NOMO-1 treated with dmso at 0.1 percent for 144 hours (cell line): ENCODE measurements around the gene SIGLEC11.
"Not testable (repeated sequence)": the region's sequence is repeated elsewhere in the genome, so short reads cannot be mapped to it uniquely, and the experiment has no call there.

Experiments
- DNase-seq: peaks from one replicate; lab custom pipeline; 2025; ENCODE audit not compliant: unreplicated experiment; lab: John Stamatoyannopoulos, UW

The SIGLEC11 gene, protein sequence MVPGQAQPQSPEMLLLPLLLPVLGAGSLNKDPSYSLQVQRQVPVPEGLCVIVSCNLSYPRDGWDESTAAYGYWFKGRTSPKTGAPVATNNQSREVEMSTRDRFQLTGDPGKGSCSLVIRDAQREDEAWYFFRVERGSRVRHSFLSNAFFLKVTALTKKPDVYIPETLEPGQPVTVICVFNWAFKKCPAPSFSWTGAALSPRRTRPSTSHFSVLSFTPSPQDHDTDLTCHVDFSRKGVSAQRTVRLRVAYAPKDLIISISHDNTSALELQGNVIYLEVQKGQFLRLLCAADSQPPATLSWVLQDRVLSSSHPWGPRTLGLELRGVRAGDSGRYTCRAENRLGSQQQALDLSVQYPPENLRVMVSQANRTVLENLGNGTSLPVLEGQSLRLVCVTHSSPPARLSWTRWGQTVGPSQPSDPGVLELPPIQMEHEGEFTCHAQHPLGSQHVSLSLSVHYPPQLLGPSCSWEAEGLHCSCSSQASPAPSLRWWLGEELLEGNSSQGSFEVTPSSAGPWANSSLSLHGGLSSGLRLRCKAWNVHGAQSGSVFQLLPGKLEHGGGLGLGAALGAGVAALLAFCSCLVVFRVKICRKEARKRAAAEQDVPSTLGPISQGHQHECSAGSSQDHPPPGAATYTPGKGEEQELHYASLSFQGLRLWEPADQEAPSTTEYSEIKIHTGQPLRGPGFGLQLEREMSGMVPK

DNA sequence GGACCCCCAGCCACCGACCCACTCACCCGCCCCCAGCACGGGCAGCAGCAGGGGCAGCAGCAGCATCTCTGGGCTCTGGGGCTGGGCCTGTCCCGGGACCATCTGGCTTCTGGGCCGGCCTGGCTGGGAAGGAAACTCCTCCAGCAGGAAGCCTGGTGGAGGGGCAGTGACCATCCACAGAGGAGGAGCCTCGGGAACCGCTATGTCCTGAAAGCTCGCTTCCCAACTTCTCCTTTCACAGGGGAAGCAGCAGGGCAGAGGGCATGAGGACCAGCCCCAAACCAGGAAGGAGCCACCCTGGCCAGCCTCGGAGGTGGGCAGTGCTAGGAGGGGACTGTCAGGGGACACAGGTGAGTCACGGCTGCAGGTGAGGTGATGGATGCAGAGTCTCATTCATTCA is at the start of gene SIGLEC11:
Gene SIGLEC11 (minus strand): TSS at position 193 of the 400 bp plus-strand sequence. CDS start 91 bp downstream, at position 102.
- DNase-seq = not testable (repeated sequence)

DNA sequence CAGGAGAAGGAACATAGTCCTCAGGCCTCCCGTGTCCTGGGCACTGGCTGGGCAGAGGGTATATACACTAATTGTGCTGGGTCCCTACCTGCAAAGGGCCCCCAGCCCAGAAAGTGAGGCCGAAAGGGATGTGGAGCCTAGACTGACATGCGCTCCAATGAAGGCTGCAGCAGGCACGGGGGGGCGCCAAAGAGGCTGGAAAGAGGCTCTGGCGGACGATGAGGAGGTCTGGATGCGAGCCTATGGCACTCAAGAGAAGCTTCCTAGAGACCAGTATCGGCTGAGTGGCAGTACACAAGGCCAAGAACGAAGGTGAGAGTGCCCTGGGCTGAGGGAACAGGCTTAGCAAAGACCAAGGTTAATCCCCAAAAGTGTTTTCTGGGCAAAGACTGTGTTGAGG is 47.6 kb upstream of the SIGLEC11 start:
- no peak for DNase-seq

DNA sequence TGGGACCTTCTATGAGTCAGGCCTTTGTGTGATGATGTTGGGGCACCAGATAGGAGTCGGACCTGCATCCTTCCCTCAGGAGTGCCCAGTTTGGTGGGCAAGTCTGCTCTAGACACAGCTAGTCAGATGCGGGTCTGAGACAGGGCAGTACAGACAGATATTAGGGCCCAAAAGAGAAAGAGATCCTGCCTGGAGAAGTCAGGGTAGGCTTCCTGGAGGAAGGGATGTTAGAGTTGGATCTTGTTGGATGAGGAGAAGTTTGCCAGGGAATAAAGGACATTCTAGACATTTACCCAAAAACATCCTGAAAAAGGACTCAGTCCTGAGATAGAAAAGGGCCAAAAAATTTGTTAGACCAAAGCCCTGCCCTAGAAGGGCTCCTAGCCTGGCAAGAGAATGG is 47.0 kb upstream of the SIGLEC11 start:
- DNase-seq = no peak

DNA sequence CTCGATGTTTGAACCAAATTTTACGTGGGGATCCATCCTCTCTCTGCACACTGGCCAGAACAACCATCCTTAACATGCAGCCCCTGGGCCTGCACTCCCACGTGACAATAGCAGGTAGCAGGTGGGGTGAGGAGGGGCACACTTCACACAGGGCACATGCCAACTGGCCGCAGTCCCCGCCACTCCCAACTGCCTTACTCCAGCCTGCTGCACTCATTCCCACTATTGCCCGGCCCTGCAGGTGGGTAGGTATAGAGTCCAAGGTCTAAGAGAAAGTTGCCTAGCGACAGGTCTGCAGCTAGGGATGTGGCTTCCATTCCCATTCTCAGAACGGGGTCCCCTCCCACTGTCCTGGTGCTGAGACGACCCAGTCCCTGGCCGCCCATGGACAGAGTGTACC is 46.2 kb upstream of the SIGLEC11 start:
- DNase-seq = no peak

DNA sequence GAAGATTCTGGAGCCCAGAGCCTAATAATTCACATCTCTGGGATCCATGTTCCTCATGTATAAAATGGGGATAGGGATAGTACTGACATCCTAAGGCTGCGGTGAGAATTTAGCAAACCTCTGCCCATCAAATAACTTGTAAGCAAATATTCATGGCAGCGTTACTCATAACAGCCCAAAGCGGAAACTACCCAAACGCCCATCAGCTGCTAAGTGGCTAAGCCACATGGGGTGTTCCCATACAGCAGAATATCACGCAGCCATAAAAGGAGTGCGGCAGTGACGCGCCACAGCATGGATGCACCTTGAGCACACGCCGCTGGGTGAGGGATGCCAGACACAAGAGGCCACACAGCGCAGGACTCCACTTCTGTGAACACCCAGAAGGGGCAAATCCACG is 44.5 kb upstream of the SIGLEC11 start:
- DNase-seq = no peak

DNA sequence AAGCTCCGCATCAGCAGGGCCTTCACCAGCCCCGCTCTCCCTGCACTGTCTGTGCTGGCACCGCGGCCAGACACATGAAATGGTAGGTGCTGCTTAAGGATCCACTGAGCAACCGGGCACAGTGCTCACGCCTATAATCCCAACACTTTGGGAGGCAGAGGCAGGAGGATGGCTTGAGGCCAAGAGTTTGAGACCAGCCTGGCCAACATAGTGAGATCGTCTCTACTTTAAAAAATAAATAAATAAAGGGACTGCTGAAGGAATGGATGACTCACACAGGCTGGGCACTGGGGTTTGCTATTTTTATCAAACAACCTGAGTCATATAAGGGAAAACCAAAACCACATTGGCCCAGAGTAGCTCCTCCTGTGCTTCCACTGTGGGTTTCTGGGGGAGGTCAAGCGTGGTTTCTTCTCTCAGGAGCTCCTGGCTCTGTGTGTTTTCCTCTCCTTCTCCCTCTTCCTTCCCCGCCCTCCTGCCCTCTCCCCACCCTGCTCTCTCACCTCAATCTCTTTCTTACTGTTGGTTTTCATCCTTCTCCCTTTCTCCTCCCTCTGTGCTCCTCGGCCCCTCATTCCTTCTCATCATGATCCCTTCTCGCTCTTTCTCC is 42.9 kb upstream of the SIGLEC11 start:
- DNase-seq = peak; percentile 47

DNA sequence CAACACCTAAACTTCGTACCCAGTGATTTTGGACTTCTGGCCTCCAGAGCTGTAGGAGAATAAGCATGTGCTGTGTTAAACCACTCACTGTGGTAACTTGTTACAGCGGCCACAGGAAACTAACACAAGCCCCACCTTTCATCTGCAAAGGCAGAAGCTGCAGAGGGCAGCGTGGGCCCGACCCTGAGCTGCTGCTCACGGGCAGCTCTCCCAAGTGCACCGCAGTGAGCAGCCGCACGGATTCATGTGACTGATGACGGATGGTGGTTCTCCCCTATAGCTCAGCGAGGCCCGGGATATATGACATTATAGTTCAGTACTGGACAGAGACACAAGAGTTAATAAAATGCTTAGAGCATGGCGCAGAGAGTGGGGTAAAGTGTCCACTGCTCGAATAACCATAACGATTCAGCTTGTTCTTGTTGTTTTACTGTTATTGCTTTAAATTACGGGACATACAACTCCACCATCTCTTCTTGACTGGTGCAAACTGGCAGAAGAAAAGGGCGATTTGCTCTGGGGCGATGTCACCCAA is 42.3 kb upstream of the SIGLEC11 start:
- DNase-seq = no peak

- DNase-seq = no peak
Measured at GRCh38 chr19:50002386-50002960, 41.5 kb upstream of the SIGLEC11 start.

DNA sequence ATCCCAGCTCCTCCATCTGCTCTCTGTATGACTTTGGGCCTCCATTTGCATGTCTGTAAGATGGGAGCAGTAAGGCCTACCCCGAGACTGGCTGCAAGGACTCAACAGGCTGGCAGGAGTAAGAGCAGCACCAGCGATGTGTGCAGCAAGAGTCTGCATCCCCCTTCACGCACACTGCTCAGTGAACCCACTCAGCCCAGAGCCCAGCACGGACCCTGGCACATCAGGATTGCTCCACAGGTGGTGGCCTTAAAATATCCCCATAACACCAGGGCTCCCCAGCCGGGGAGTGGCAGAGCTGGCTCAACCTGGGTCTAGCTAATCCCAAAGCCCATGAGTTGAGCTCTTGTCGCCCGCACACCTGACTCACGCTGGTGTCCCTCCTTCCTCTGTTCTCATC is 40.8 kb upstream of the SIGLEC11 start:
- DNase-seq = no peak

- DNase-seq = peak; percentile 42
Measured at GRCh38 chr19:50000841-50001557, 40.0 kb upstream of the SIGLEC11 start.

- DNase-seq = no peak
Measured at GRCh38 chr19:50000038-50000840, 39.3 kb upstream of the SIGLEC11 start.

GRCh38 chr19:49999371-50000010 is 38.5 kb upstream of the SIGLEC11 start:
- no peak for DNase-seq

DNA sequence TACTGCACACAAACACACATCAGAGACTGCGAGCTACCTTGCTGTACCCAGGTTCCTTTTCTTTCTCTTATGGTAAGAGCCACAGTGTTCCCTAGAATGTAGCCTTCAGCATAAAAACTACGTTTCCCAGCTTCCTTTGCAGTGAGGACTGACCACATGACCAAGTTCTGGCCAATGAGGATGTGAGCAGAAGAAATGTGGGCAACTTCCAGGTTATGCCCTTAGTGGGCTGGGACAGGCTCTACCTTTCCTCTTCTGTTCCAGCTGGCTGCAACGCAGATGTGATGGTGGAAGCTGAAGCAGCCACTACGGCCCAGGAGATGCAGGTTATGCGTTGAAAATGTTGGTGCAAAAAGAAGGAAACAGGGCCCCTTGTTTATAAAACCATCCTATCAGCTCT is 36.7 kb upstream of the SIGLEC11 start:
- DNase-seq = no peak

- DNase-seq = no peak
Measured at GRCh38 chr19:49988433-49988832, 27.5 kb upstream of the SIGLEC11 start.

DNA sequence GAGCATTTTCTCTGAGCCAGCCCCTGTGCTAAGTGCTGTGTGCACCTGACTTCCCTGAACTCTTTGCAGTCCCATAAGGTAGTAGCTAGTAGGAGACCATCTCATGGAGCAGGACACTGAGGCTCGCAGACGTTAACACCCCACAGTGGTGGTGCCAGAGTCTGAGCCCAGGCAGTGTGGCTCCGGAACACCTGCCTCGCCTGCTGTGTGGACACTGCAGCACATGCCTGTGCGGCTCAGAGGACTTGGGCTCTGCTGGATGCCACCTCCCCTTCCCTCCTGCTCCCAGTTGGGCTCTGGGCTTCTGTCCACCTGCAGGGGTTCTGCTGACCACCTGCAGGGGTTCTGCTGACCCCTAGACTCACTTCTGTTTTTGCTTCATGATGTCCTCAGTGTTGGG is 27.0 kb upstream of the SIGLEC11 start:
- no peak for DNase-seq

GRCh38 chr19:49987159-49987698 is 26.3 kb upstream of the SIGLEC11 start:
- DNase-seq = peak; percentile 97

DNA sequence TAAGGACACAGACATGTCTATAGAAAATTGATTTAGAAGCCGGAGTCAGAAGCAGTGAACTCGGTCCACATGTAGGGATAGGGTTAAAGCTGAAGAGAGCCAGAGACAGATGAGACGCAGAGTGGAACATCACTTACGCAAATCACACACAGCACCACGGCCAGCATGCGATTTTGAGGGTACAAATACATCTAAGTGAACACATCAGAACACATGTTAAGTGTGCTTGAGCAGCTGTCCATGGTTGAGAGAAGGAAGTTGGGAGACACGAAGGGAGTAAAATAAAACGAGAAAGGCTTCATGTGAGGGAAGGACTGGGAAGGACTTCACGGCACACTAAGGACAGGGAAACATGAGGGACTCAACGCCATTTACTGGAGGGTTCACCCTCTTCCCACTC is 25.4 kb upstream of the SIGLEC11 start:
- DNase-seq = no peak

DNA sequence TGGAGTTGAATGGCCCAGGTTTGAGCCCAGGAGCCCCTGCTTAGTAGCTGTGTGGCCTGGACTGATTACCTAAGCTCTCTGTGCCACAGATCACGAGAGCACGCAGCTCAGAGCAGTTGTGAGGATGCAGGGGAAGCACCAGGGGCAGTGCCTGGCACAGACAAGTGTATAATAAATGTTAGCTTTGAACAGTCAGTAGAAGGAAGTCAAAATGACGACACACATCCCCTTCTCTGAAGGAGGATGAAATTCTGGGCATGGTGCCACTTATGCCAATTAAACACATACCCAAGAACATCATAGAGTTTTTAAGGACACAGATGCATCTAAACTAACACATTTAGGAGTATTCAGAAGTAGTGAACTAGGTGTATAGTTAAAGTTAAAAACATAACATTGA is 24.9 kb upstream of the SIGLEC11 start:
- DNase-seq = no peak

- DNase-seq = no peak
Measured at GRCh38 chr19:49984491-49984890, 23.5 kb upstream of the SIGLEC11 start.
